NCI-H82 treated with DMSO at 0.1 percent for 48 hours (cell line): ENCODE data around the gene ZNF169.
"Not testable (repeated sequence)": the region's sequence is repeated elsewhere in the genome, so short reads cannot be mapped to it uniquely, and the experiment has no call there.

ENCODE experiments used
- DNase-seq: peaks from one replicate; lab custom pipeline; 2025; ENCODE audit not compliant: unreplicated experiment; lab: John Stamatoyannopoulos, UW

The ZNF169 gene

DNA sequence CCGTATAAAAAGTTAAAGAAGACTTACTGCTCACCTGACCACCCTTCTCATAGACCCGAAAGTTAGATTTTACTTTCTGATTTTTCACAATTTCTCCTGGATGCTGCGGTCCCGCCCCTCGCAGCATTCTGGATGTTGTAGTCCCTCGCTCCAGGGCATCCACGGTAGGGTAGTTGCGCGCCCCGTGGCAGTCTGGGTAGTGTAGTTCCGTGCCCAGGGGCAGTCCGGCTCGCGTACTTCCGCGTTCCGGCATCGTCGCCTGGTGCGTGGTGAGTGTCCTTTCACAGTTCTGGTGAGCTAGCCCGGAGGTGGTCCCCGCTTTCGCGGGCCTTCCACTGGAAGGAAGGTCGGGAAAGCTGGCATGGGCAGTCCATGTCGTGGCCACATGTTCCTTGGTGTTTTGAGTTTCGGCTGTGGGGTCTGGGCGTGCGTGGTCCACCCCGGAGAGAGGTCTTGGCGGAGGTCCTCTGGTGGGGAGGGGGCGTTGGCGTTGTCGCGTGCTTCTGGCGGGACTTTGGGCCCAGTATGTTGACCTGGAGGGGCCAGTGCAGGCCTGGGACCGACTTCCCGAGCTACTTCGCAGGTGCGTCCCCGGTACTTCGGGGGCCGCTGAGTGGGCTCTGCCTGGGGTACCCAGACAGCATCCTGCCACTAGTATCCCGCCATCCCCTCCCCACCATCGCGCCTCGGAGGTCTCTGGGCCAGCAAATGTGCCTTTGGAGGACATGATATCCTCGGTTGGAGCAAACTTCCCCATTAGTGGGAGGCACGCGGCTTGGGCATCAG, at the start of gene ZNF169:
Gene ZNF169, plus strand, starts transcription at position 222 of the 786 bp plus-strand sequence. CDS start 19,515 bp downstream, outside the sequence.
- peak; percentile 66 for DNase-seq

DNA sequence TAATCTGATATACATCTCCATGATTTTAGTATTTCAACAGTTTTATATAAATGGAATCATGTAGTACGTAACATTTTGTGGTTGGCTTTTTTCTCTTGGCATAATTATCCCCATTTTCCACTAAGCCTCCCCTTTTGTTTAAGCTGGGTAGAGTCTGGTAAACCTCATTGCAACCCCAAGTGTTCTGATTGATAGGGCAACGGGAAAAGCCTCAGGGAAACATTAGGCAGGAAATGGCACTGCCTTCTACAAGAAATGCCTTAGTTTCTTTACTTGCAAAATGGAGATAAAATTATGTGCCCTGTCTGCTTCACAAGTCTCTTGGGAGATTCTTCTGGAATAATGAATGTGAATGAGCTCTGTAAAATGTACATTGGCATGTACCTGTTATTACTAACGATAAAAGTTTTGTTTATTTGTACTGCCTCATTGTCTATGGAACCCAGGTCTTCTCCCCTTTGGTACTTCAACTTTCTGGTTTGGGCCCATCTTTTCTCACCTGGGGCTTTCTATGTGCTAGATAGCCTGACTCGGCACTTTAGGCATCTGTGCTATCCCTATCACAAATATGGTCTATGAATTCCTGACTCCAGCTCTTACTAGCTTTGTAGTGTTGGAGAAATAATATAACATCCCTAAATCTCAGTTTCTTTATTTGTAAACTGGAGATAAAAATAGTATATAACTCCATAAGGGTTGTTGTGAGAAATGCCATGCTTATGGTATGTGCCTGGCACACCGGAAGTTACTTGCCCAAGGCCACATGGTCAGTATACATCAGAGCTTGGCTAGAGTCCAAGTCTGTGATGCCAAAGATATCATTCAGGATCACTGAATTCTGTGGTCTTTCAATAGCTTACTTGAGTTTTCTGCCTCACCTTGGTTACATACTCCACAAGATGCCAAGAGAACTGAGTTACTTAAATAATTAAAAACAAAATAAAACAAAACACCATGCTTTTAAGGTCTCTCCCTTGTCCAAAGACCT, 48.2 kb upstream of the ZNF169 start:
- DNase-seq: no peak

DNA sequence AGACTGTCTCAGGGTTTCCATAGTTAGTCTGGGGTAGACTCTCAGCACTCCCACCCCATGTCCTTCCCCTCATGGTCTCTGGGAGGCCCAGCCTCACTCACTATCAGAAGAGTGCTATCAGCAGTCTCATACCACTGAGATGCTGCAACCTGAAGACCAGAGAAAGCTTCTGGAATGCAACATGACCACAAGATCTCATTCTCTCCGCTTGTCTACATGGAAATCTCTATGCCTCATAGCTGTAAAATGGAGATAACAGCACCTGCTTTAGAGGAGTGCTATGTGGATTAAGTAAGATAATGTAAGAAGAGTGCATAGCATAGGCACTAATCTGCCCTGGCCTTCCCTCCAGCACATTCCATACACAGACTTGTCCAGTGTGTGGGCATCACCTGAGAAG, 47.0 kb upstream of the ZNF169 start:
- no peak for DNase-seq

DNA sequence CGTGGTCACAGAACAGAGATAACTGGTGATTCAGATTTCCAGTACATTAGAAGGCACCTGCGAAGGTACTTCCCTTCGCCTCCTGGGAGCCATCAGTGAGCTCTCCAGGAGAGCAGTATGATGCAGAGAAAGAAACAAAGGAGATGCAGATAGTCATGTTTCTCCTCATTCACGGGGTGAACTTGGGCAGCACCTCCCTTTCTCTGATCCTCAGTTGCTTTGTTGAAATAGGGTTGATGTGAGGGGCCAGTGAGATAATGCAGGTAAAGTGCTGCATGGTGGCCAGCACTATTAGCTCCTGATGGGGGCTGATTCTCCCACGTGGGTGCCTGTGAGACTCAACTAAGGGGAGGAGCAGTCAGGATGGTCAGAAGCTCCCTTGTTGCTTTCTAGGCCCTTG, 46.6 kb upstream of the ZNF169 start:
- DNase-seq: no peak

DNA sequence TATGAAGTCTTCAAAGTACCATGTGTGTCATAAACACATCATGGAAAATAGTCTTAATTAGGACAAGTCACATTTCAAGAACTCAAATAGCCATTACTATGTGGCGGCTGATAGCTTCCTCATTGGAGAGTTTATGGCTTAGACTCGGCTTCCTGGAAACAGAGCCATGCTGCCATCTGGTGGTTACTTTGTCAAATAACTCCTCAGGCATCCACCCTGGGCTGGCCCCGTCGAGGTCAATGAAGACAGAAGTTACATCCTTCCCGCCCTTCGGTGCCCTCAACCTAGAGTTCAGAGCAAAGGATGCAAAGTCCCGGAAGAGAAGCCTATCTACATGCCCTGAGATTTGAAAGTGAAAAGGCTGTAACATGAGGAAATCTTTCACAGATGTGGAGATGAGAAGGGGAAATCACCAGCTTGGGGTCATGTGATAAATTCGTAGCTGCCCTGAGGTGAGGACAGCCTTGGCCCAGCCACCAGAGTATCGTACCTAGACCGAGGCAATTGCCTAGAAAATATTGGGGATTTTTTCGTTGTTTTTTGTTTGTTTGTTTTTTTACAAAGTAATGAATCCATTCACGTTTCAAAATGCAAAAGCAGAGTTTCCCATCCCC, 45.5 kb upstream of the ZNF169 start:
- peak; percentile 57 for DNase-seq

DNA sequence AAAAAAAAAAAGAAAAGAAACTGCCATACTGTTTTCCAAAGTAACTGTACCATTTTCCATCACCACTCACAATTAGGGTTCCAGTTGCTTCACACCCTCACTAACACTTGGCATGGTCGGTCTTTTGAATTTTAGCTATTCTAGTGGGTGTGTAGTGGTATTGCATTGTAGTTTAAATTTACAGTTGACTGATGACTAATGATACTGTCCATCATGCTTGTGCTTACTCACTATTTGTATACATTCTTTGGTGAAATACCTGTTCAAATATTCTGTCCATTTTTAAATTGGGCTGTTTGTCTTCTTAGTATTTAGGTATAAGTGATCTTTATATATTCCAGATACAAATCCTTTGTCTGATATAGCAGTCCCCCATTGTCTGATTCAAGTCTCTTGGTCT, 36.2 kb upstream of the ZNF169 start:
- no peak for DNase-seq

DNA sequence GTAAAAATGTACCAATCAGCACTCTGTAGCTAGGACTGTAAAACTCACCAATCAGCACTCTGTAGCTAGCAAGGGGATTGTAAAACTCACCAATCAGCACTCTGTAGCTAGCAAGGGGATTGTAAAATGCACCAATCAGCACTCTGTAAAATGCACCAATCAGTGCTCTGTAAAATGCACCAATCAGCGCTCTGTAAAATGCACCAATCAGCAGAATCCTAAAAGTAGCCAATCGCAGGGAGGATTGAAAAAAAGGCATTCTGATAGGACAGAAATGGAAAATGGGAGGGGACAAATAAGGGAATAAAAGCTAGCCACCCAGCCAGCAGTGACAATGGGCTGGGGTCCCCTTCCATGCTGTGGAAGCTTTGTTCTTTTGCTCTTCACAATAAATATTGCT, 33.7 kb upstream of the ZNF169 start:
- not testable (repeated sequence) for DNase-seq

DNA sequence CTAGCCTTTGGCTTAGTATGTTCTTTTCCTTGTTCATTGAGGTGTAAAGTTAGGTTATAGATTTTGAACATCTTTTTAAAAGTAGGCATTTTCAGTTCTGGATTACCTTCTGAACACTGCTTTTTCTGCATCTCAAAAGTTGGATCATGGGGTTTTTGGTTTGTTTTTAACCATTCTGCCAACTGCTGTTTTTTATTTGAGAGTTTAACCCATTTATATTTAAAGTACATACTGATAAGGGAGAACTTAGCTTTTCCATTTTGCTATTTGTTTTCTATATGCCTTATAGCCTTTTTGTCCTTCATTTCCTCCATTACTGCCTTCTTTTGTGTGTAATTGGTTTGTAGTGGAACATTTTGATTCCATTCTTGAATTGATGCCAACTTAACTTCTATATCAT, 30.5 kb upstream of the ZNF169 start:
- DNase-seq: no peak

DNA sequence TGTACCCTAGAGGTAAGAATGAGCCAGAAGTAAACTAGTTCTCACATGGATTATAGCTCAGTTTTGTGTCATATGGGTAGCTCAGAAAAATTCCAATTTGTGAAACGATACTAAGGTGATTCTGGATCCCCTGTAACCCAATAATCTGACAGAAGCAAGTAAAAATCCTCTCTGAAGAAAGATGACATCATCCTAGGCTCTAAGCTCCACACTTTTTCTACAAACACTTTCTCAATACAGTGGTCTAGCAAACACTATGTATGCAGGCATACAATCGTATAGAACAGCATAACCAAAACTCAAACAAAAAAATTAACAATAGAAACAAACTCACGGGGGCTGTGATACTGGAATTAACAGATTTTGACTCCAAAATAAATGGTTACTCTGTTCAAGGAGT, 26.7 kb upstream of the ZNF169 start:
- no peak for DNase-seq

DNA sequence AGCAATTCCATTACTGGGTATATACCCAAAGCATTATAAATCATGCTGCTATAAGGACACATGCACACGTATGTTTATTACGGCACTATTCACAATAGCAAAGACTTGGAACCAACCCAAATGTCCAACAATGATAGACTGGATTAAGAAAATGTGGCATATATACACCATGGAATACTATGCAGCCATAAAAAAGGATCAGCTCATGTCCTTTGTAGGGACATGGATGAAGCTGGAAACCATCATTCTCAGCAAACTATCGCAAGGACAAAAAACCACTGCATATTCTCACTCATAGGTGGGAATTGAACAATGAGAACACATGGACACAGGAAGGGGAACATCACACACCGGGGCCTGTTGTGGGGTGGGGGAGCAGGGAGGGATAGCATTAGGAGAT, 18.0 kb upstream of the ZNF169 start:
- DNase-seq: not testable (repeated sequence)

DNA sequence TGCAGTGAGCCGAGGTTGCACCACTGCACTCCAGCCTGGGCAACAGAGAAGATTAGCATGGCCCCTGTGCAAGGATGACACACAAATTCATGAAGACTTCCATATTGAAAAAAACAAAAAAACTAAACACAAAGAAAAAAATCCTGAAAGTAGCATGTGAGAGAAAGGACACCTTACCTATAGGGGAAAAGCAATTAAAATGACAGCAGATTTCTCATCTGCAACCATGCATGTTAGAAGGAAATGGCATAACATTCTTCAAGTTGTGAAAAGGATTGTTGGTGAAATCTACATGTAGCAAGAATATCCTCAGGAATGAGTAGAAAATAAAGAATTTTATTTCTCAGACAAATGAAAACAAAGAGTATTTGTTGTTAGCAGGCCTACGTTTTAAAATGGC, 13.4 kb upstream of the ZNF169 start:
- no peak for DNase-seq

DNA sequence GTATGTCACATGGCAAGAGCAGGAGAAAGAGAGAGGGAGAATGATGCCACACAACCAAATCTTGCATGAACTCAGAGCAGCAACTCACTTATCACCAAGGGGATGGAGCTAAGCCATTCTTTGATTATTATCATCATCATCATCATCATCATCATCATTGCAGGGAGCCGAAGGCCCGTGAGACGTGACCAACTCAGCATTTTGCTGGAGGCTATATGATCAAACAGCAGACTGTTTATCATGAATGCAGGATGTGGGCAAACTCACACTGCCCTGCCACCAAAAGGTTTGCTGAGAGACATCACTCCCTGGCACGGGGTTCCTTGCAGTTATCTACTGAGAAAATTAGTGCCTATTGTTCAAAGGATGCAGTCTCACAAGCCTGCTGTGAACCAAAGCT, 8.6 kb upstream of the ZNF169 start:
- DNase-seq: no peak

DNA sequence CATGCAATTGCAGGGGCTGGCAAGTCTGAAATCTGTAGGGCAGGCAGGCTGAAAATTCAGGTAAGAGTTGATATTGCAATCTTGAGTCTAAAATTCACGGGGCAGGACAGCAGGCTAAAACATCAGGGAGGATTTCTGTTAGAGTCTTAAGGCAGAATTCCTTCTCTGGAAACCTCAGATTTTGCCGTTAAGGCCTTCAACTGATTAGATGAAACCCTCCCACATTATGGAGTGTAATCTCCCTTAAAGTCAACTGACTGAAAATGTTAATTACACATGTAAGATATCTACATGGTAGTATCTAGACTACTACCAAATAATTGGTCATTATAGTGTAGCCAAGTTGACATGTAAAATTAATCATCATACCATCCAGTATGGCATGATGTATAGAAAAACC, 3.1 kb upstream of the ZNF169 start:
- DNase-seq: no peak

DNA sequence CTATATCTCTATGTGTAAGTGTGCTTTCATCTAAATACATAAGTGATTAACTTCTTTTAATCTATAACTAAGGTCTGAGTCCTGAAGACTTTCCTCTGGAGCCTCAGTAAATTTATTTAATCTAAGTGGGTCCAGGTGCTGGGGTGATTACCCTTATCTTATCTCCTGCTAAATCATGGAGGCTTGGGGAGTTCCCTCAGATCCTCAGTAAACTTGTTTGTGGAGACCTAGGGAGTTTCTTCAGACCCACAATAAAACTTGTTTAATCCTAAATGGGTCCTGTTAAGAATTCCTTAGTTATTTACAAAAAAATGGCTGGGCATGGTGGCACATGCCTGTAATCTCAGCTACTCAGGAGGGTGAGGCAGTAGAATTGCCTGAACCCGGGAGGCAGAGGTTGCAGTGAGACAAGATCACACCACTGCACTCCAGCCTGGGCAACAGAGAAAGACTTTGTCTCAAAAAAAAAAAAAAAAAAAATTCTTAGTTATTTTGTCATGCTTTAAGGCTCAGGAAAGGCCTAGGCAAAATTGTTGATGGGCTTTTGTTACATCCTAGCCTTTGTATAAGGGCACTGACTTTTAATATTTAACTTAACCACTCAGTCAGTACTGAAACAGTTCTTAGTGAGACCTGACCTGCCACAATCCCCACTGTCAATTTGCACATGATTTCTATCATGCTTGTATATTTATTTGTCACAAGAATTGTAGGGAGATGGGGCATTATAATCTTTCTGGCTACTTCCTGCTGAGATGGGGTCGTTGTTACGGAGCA, 6.7 kb downstream of the ZNF169 start:
- DNase-seq: not testable (repeated sequence)

DNA sequence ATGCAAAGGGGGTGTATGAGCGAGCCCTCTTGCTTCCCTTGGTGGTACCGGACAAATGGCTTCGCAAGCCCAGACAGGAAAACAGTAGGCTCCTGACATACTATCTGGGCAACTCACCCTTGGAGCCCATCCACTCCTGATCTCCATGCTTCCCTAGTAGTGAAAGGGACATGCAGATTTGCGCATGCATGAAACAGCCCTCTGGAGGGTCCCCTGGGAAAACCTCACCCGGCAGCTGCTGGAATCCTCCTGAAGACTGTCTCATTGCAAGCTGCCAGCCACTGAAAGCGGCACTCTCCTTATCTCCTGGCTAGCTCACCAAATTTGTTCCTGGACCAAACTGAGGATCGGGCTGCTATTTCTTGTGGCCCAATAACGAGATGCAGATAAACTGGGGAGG, 10.2 kb downstream of the ZNF169 start:
- DNase-seq: no peak

DNA sequence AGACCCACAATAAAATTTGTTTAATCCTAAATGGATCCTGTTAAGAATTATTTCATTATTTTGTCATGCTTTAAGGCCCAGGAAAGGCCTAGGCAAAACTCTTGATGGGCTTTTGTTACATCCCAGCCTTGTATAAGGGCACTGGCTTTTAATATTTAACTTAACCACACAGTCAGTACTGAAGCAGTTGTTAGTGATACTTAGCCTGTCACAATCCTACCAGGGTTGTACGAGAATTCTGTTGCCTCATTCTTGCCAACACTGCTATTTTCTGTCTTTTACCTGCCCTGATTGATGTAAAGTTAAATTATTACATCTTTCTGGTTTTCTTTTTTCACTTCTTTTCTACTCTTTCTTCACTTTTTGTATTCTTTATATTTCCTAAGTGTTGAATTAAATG, 10.9 kb downstream of the ZNF169 start:
- no peak for DNase-seq

DNA sequence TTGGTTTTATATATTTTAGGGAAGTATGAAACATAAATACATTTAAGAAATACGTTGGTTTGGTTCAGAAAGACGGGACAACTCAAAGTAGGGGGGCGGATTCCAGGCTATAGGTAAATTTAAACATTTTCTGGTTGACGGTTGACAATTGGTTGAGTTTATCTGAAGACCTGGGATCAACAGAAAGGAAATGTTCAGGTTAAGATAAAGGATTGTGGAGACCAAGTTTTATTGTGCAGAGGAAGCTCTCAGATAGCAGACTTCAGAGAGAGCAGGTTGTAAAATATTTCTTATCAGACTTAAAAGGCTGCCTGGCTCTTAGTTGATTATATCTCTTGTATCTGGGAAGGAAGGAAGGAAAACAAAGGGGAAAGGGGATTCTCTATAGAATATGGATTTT, 17.9 kb downstream of the ZNF169 start:
- not testable (repeated sequence) for DNase-seq

DNA sequence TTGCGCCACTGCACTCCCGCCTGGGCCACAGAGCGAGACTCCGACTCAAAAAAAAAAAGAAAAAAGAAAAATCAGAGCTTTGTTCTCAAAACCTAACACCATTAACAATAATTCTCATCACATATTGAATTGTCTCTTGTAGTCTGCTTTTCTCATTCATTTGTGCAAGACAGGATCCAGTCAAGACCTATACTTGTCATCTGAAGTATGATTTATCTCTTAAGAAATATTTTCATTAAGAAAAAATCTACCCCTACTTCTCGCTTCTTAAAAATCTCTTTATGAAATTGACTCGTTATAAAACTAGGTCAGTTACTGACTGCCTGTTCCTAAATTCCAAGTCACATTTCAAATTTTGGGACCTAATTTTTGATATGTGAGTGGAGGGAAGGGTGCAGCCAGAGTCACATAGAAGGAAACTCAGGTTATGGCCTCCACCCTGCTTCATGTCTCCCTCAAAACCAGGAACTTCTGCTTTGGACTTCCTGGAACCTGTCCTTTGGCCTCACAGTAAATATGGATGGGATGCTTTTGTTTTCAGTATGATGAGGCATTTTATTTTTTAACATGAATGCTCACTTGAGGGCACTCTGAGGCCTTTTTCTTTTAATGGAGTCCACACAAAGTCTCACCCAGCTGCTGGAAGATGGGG, 18.9 kb downstream of the ZNF169 start:
- no peak for DNase-seq

DNA sequence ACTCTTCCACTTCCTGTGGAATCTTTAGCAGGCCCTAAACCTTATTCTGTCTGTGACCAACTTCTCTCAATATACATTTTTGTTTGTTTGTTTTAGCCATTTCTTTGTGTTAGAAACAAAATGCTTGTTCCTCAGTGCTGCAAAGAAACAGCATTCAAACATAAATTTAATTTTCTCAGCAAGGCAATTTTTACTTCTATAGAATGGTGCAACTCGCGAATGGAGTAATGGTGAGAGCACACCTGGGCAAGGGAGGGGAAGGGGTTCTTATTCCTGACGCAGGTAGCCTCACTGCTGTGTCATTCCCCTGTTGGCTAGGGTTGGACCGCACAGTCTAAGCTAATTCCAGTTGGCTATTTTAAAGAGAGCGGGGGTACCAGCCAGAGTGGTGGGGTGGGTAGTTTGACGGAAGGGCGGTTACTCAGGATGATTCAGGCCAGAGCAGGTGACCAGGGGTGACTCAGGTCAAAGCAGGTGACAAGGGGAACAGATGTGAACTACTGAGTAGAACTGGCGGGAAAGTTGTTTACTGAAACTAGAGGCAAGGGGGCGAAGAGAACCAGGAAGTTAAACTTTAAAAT, 21.4 kb downstream of the ZNF169 start:
- DNase-seq: no peak

DNA sequence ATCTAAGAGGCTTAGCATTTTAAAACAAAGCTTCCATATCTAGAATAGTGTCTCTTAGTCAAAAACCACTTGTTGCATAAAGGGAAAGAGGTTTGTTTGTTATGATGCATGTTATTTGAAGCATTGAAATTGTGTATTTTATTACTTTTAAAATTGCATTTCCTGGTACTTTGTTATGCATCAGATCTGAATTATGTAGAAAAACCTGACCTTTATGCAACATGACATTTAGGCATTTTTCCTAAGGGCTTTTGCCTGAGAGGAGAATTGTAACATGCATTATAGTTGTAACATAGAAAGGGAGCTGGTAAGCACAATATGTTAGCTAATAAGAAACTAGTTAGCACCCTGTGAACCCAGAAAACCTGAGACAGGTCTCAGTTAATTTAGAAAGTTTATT, 22.0 kb downstream of the ZNF169 start:
- no peak for DNase-seq
